Measurements from ENCODE around the gene NID1.
"Not testable (repeated sequence)": the region's sequence is repeated elsewhere in the genome, so short reads cannot be mapped to it uniquely, and the experiment has no call there.

Gene NID1

GRCh38 chr1:236103059-236103458, 38.2 kb upstream of the NID1 start:
- no peaks in the 10 kb centered on the region; the same call in 1 of the 2 replicates for H3K4me1 ChIP-seq (ENCODE audit: control insufficient read depth, insufficient read depth, low read length)
- no peak for DNase-seq (ENCODE audit: low read depth, low spot score)
- H3K36me3 ChIP-seq (ENCODE audit: control insufficient read depth, insufficient read depth, low read length) = no peaks in the 10 kb centered on the region
- no peak overlapping the region for H3K27ac ChIP-seq (ENCODE audit: low read length)
- H3K4me3 ChIP-seq (ENCODE audit: low read length) = no peak overlapping the region
- H3K9me3 ChIP-seq (ENCODE audit: control insufficient read depth, insufficient read depth, low read length) = no peaks in the 10 kb centered on the region
- no peaks in the 10 kb centered on the region for H3K27me3 ChIP-seq (ENCODE audit: control insufficient read depth, insufficient read depth, low read length)
- WGBS (ENCODE audit: insufficient coverage, insufficient read length) = no CpG with 5 or more reads among the region's 7 CpGs

- no CpG with 5 or more reads among the region's 11 CpGs for WGBS (ENCODE audit: insufficient coverage, insufficient read length)
- DNase-seq (ENCODE audit: low read depth, low spot score) = no peak
- H3K27ac ChIP-seq (ENCODE audit: low read length) = no peak overlapping the region
- no peaks in the 10 kb centered on the region; the same call in 1 of the 2 replicates for H3K4me1 ChIP-seq (ENCODE audit: control insufficient read depth, insufficient read depth, low read length)
- no peaks in the 10 kb centered on the region for H3K36me3 ChIP-seq (ENCODE audit: control insufficient read depth, insufficient read depth, low read length)
- H3K4me3 ChIP-seq (ENCODE audit: low read length) = no peak overlapping the region
- no peaks in the 10 kb centered on the region for H3K27me3 ChIP-seq (ENCODE audit: control insufficient read depth, insufficient read depth, low read length)
- H3K9me3 ChIP-seq (ENCODE audit: control insufficient read depth, insufficient read depth, low read length) = no peaks in the 10 kb centered on the region
Measured at GRCh38 chr1:236102611-236103010, 37.7 kb upstream of the NID1 start.

GRCh38 chr1:236101233-236102200, 36.6 kb upstream of the NID1 start:
- no peak for DNase-seq (ENCODE audit: low read depth, low spot score)
- Histone ChIP-seq H3K36me3 (ENCODE audit: control insufficient read depth, insufficient read depth, low read length) (no peaks in the 10 kb centered on the region), H3K27me3 (ENCODE audit: control insufficient read depth, insufficient read depth, low read length) (no peaks in the 10 kb centered on the region), H3K9me3 (ENCODE audit: control insufficient read depth, insufficient read depth, low read length) (no peaks in the 10 kb centered on the region), H3K27ac (ENCODE audit: low read length) (no peak overlapping the region), H3K4me3 (ENCODE audit: low read length) (no peak overlapping the region), H3K4me1 (ENCODE audit: control insufficient read depth, insufficient read depth, low read length) (no peaks in the 10 kb centered on the region; the same call in 1 of the 2 replicates)
- 100% methylated on average over 8 of the region's 10 CpGs for WGBS (ENCODE audit: insufficient coverage, insufficient read length)

GRCh38 chr1:236100799-236101198, 35.9 kb upstream of the NID1 start:
- Histone ChIP-seq H3K36me3 (ENCODE audit: control insufficient read depth, insufficient read depth, low read length) (no peaks in the 10 kb centered on the region), H3K4me3 (ENCODE audit: low read length) (no peak overlapping the region), H3K27ac (ENCODE audit: low read length) (no peak overlapping the region), H3K9me3 (ENCODE audit: control insufficient read depth, insufficient read depth, low read length) (no peaks in the 10 kb centered on the region), H3K4me1 (ENCODE audit: control insufficient read depth, insufficient read depth, low read length) (no peaks in the 10 kb centered on the region; the same call in 1 of the 2 replicates), H3K27me3 (ENCODE audit: control insufficient read depth, insufficient read depth, low read length) (no peaks in the 10 kb centered on the region)
- no CpG with 5 or more reads among the region's 15 CpGs for WGBS (ENCODE audit: insufficient coverage, insufficient read length)
- no peak for DNase-seq (ENCODE audit: low read depth, low spot score)

- Histone ChIP-seq H3K4me1 (ENCODE audit: control insufficient read depth, insufficient read depth, low read length) (no peaks in the 10 kb centered on the region; the same call in 1 of the 2 replicates), H3K4me3 (ENCODE audit: low read length) (no peak overlapping the region), H3K27me3 (ENCODE audit: control insufficient read depth, insufficient read depth, low read length) (no peaks in the 10 kb centered on the region), H3K36me3 (ENCODE audit: control insufficient read depth, insufficient read depth, low read length) (no peaks in the 10 kb centered on the region), H3K9me3 (ENCODE audit: control insufficient read depth, insufficient read depth, low read length) (no peaks in the 10 kb centered on the region), H3K27ac (ENCODE audit: low read length) (no peak overlapping the region)
- WGBS (ENCODE audit: insufficient coverage, insufficient read length) = no CpG with 5 or more reads among the region's 12 CpGs
- DNase-seq (ENCODE audit: low read depth, low spot score) = no peak
Measured at GRCh38 chr1:236099355-236099974, 34.6 kb upstream of the NID1 start.

- H3K27ac ChIP-seq (ENCODE audit: low read length) = no peak overlapping the region
- no CpG with 5 or more reads among the region's 1 CpG for WGBS (ENCODE audit: insufficient coverage, insufficient read length)
- no peak overlapping the region for H3K4me3 ChIP-seq (ENCODE audit: low read length)
- H3K27me3 ChIP-seq (ENCODE audit: control insufficient read depth, insufficient read depth, low read length) = no peaks in the 10 kb centered on the region
- H3K36me3 ChIP-seq (ENCODE audit: control insufficient read depth, insufficient read depth, low read length) = no peaks in the 10 kb centered on the region
- no peaks in the 10 kb centered on the region for H3K9me3 ChIP-seq (ENCODE audit: control insufficient read depth, insufficient read depth, low read length)
- no peak for DNase-seq (ENCODE audit: low read depth, low spot score)
- no peaks in the 10 kb centered on the region; the same call in 1 of the 2 replicates for H3K4me1 ChIP-seq (ENCODE audit: control insufficient read depth, insufficient read depth, low read length)
Measured at GRCh38 chr1:236098267-236098666, 33.4 kb upstream of the NID1 start.

- H3K27ac ChIP-seq (ENCODE audit: low read length); H3K36me3 ChIP-seq (ENCODE audit: control insufficient read depth, insufficient read depth, low read length); H3K27me3 ChIP-seq (ENCODE audit: control insufficient read depth, insufficient read depth, low read length); H3K9me3 ChIP-seq (ENCODE audit: control insufficient read depth, insufficient read depth, low read length); DNase-seq (ENCODE audit: low read depth, low spot score); H3K4me1 ChIP-seq (ENCODE audit: control insufficient read depth, insufficient read depth, low read length); H3K4me3 ChIP-seq (ENCODE audit: low read length): not testable (repeated sequence)
- no CpG with 5 or more reads among the region's 15 CpGs for WGBS (ENCODE audit: insufficient coverage, insufficient read length)
Measured at GRCh38 chr1:236096660-236097482, 32.0 kb upstream of the NID1 start.

GRCh38 chr1:236095705-236096520, 31.0 kb upstream of the NID1 start:
- WGBS (ENCODE audit: insufficient coverage, insufficient read length) = 100% methylated on average over 1 of the region's 3 CpGs
- Histone ChIP-seq H3K9me3 (ENCODE audit: control insufficient read depth, insufficient read depth, low read length) (no peaks in the 10 kb centered on the region), H3K36me3 (ENCODE audit: control insufficient read depth, insufficient read depth, low read length) (no peaks in the 10 kb centered on the region), H3K4me3 (ENCODE audit: low read length) (no peak overlapping the region), H3K27me3 (ENCODE audit: control insufficient read depth, insufficient read depth, low read length) (no peaks in the 10 kb centered on the region), H3K4me1 (ENCODE audit: control insufficient read depth, insufficient read depth, low read length) (no peaks in the 10 kb centered on the region), H3K27ac (ENCODE audit: low read length) (no peak overlapping the region)
- DNase-seq (ENCODE audit: low read depth, low spot score) = no peak

- Histone ChIP-seq H3K4me1 (ENCODE audit: control insufficient read depth, insufficient read depth, low read length) (no peaks in the 10 kb centered on the region), H3K9me3 (ENCODE audit: control insufficient read depth, insufficient read depth, low read length) (no peaks in the 10 kb centered on the region), H3K36me3 (ENCODE audit: control insufficient read depth, insufficient read depth, low read length) (no peaks in the 10 kb centered on the region), H3K27ac (ENCODE audit: low read length) (no peak overlapping the region), H3K27me3 (ENCODE audit: control insufficient read depth, insufficient read depth, low read length) (no peaks in the 10 kb centered on the region), H3K4me3 (ENCODE audit: low read length) (no peak overlapping the region)
- no CpG with 5 or more reads among the region's 5 CpGs for WGBS (ENCODE audit: insufficient coverage, insufficient read length)
- DNase-seq (ENCODE audit: low read depth, low spot score) = no peak
Measured at GRCh38 chr1:236092899-236093298, 28.0 kb upstream of the NID1 start.

Data from iPS DF 6.9 (cell line).